HG02885 (cell line): ENCODE data around the gene GTPBP3.

Source experiments
- ATAC-seq: cut with Tn5 transposase; IDR thresholded peaks from one replicate; pipeline ENCODE4 v1.9.1; 2021; ENCODE audit warnings: mild to moderate bottlenecking; ENCODE audit not compliant: unreplicated experiment, poor library complexity

The GTPBP3 gene

DNA sequence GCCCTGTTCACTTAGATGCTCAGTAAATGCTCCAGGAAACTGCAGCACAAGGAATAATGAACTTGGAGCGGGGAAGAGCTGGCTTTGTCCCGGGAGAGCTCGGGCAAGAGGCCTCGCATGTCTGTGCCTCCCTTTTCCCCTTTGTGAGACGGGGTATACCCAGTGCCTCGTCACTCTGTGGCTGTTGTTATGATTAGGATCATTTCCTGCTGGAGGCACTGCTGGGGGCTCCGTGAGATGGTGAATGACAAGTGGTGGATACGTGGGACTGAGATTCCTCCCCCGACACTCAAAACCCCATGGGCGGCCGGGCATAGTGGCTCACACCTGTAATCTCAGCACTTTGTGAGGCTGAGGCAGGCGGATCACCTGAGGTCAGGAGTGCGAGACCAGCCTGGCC, 40.9 kb downstream of the GTPBP3 start:
- no peak for ATAC-seq

DNA sequence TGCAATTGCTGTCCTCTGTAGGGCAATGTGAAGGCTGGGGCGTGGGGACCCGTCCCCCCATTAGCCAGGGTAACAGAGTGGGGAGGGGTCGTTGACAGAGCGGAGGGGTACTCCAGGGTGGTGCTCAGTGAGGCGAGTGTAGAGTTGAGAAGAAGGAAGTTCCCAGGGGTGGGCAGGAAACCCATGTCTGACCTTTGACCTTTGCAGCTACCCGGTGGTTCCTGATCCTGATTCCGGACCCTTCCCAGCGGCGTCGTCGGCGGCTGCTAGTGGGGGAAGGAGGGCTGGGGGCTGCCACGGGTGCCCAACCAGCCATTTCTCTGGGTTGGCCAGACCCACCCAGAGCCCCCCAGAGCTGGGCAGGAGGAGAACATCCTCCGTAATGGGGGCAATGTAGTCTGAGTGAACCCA, 41.9 kb downstream of the GTPBP3 start:
- ATAC-seq: no peak

GRCh38 chr19:17380426-17381138, 43.2 kb downstream of the GTPBP3 start:
- ATAC-seq: no peak

DNA sequence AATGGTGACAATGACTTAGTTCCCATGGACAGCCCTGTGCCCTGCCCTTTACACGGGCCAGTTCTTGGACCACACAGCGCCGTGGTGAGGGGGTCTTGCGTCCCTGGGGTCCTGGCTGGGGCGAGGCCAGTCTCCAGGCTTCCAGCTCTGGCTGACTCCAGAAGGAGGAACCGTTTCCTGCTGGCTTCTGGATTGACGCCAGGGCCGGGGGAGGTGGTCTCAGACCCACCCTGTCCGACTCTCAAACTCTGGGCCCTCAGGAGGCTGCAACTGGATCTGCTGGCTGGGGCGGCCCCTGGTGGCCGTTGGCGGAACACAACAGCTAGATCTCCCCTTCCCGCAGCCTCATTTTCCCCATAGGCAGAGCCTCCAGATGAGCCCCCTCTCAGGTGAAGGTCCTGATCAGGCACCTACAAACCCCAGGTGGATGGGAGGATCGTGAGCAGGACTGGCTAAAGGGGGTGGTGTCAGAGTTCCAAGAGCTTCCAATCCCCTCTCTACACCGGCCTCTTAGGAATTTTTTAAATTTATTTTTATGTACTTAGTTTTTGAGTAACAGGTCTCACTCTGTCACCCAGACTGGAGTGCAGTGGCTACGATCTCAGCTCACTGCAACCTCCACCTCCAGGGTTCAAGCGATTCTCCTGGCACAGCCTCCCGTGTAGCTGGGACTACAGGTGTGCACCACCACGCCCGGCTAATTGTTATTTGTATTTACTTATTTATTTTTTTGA, 48.7 kb downstream of the GTPBP3 start:
- ATAC-seq: no peak

DNA sequence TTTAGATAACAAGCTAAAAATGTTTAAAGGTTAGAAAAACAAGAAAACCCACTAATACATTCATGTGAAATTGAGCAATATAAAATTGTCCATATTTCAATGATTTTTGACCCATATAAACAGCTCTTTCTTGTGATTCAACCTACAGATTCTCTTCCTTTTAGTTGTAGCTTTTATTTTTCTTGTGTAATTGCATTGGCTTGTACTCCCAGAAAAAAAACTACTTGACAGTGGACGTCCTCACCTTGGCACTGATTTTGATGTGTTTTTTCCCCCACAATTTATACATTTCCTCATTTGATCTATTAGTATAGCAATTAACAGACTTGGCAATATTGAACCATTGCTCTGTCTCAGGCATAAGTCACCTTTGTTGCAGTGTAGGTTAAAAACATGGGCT, 51.9 kb downstream of the GTPBP3 start:
- ATAC-seq: no peak

DNA sequence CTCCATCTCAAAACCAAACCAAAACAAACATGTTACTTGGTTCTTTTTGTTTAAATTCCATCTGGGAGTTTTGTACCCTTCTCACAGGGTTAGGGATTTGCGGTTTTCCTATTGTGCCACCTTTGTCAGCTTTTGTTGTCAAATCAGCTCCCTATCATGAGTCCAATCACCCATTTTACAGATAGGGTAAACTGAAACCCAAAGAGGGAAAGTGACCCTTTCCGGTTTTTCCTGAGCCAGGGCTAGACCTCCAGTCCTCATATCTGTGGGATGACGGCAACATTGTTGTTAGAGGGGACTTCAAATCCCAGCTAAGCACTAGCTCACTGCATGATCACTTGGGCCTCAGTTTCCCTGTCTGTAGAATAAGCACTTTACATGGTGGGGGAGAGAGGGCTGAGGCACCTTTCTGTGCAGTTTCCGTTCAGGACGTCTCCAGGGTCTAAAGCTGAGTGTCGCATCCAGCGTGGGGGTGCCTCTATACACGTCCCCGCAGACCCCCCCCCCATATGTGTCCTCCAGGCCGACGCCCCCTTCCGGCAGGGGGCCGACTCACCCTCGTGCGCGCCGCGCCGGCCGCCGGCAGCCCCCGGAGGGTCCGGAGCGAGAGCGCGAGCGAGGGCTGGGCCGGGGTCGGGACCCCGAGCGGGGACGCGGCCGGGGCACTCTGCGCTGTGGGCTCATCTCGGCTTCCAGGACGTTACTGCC, 52.8 kb downstream of the GTPBP3 start:
- ATAC-seq: no peak

- peak; percentile 95 for ATAC-seq
These were observed 53.5 kb downstream of the GTPBP3 start for GRCh38 chr19:17390665-17391370.

DNA sequence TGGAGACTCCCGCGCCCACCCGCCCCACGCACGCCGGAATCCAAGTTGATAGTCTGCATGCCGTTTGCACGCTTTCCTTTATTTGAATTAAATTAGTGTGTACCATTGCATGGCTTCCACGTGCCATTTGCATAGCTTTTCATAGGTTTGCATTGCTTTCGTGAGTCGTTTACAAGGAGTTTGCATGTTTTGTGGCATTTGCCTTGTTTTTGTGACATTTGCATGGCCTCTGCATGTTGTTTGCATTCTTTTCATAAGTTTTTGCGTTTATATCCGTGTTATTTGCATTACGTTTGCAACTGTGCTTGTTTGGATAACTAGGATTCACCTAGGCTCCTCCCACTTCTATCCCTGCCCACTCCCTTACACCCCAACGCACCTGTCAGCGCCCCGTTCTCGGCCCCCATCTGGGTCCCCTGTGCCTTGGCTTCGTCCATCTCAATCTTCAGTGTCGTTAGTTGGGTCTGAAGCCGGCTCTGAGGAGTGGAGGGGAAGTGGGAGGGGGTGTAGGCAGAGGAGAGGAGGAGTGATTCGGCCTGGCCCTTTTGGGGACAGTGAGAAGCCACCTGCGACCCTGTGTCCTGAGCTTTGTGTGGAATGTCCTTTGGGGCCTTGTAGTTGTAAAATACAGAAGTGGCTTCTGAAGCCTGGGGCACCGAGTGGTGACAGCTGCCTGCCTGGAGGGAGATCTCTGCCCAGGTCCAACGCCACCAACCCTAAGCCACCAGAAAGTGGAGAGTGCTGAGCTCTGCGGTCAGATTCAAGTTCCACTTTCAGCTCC, 54.2 kb downstream of the GTPBP3 start:
- no peak for ATAC-seq
